Spleen (tissue), 11 donors: Measurements from ENCODE around the gene ABCA2. TPM values are rescaled to one million over a fixed set of nuclear protein-coding genes. Genes with fewer than 3 reads are reported as not detected.

Experiments used
- DNase-seq: peaks from one replicate; pipeline ENCODE4 v3.0.0-alpha.2; 2020
- H3K27ac ChIP-seq, 8 donors: fragments of 200-600 bp; sonication (generic) in 7 of 8; 1 replicate in 4 of 8; 2 replicates in 4 of 8; pipeline versions ENCODE4 v1.5.0 to v1.8.0; 2016 to 2021; ENCODE audit warnings: inconsistent platforms in 4 of 8, mild to moderate bottlenecking in 4 of 8, moderate library complexity in 1 of 8
- H3K27me3 ChIP-seq, 7 donors: fragments of 200-600 bp; sonication (generic) in 6 of 7; replicated peaks in 1 of 7; 1 replicate in 4 of 7; 2 replicates in 3 of 7; pipeline versions ENCODE4 v1.5.0 to v1.8.0; 2016 to 2021; ENCODE audit warnings: inconsistent platforms in 3 of 7, mild to moderate bottlenecking in 1 of 7
- H3K36me3 ChIP-seq, 6 donors: fragments of 200-600 bp; sonication (generic) in 5 of 6; 1 replicate in 4 of 6; 2 replicates in 2 of 6; pipeline versions ENCODE4 v1.5.0 to v1.8.0; 2016 to 2021; ENCODE audit warnings: inconsistent platforms in 2 of 6
- H3K4me1 ChIP-seq, 6 donors: fragments of 200-600 bp; sonication (generic) in 5 of 6; 1 replicate in 3 of 6; 2 replicates in 3 of 6; pipeline versions ENCODE4 v1.5.0 to v1.8.0; 2016 to 2021; ENCODE audit warnings: inconsistent platforms in 3 of 6
- H3K4me3 ChIP-seq, 8 donors: fragments of 200-600 bp; sonication (generic) in 7 of 8; 1 replicate in 4 of 8; 2 replicates in 4 of 8; pipeline versions ENCODE4 v1.5.0 to v1.8.0; 2016 to 2021; ENCODE audit warnings: inconsistent platforms in 4 of 8, mild to moderate bottlenecking in 4 of 8, moderate library complexity in 2 of 8
- H3K9me3 ChIP-seq, 8 donors: fragments of 200-600 bp; sonication (generic) in 7 of 8; 1 replicate in 4 of 8; 2 replicates in 4 of 8; pipeline versions ENCODE4 v1.5.0 to v1.8.0; 2016 to 2021; ENCODE audit warnings: inconsistent platforms in 4 of 8
- POLR2A ChIP-seq, 3 donors: fragments of 450-650 bp; IDR thresholded peaks; one replicate each; pipeline ENCODE4 v1.5.1; 2017; ENCODE audit warnings: antibody characterized with exemption in 3 of 3, mild to moderate bottlenecking in 1 of 3
- POLR2AphosphoS5 ChIP-seq, 3 donors: sonication (generic); formaldehyde crosslinking; IDR thresholded peaks; one replicate each; pipeline ENCODE4 v1.5.1; 2017; ENCODE audit warnings: antibody characterized with exemption in 3 of 3
- WGBS, 5 donors: extraction: QIAGEN DNeasy Blood & Tissue Kit in 3 of 5; methylation state at CpG; one replicate each; pipeline versions ENCODE4 v1.1.5 to v1.1.7; 2013 to 2018; 5-methylcytosine and 5-hydroxymethylcytosine counted together
- intact Hi-C: fragments of 100-400 bp; cut with DNase I; formaldehyde crosslinking; loops from one replicate; pipeline ENCODE4 v1.15.0; 2023; ENCODE audit warnings: low total_unique reads
- polyA plus RNA-seq, 3 donors: library from polyadenylated mRNA; stranded (reverse); fragments of 200-250 nt; gene quantifications; one replicate each; pipeline ENCODE4 v1.2.1, GENCODE V29; 2013
- total RNA-seq, 7 donors: library from RNA; depleted of rRNA in 3 of 7; stranded (reverse); fragments of >200 nt in 3 of 7; fragmentation: NEBNext Ultra II Directional in 4 of 7; extraction: Animal tissue kit (Norgen Biotek cat#: 25700) in 4 of 7; gene quantifications; one replicate each; pipeline versions ENCODE4 v1.1.0 to v1.2.1, GENCODE V29; 2016 to 2021
- TF ChIP-seq, protein P1 (sequence below), 11 experiments: fragments of 200-600 bp in 7 of 11; fragments of 450-650 bp in 4 of 11; sonication (generic) in 4 of 11; IDR thresholded peaks in 8 of 11; conservative IDR thresholded peaks in 3 of 11; 1 replicate in 7 of 11; 2 replicates in 4 of 11; pipeline versions ENCODE4 v1.4.0 to v1.8.0; 2016 to 2021; ENCODE audit warnings: antibody characterized with exemption in 11 of 11, inconsistent platforms in 4 of 11, mild to moderate bottlenecking in 1 of 11
- donor health status: healthy with polysubstance abuse.
- donor health status: DM: no; HTN: no; CAD: no; lungs with moderate emphysema.
- donor health status: DM: no; HTN: no; CAD: no.
- donor health status: Bipolar disorder and iron deficiency.
- donor health status: healthy.
- donor health status: DM: no; HTN: no; CAD: no.
- donor health status: DM: yes; HTN: yes; CAD: no.

ABCA2 gene
- total and polyA plus RNA-seq, 10 donors: 11.9 to 97.5 (median 53.2) TPM

DNA sequence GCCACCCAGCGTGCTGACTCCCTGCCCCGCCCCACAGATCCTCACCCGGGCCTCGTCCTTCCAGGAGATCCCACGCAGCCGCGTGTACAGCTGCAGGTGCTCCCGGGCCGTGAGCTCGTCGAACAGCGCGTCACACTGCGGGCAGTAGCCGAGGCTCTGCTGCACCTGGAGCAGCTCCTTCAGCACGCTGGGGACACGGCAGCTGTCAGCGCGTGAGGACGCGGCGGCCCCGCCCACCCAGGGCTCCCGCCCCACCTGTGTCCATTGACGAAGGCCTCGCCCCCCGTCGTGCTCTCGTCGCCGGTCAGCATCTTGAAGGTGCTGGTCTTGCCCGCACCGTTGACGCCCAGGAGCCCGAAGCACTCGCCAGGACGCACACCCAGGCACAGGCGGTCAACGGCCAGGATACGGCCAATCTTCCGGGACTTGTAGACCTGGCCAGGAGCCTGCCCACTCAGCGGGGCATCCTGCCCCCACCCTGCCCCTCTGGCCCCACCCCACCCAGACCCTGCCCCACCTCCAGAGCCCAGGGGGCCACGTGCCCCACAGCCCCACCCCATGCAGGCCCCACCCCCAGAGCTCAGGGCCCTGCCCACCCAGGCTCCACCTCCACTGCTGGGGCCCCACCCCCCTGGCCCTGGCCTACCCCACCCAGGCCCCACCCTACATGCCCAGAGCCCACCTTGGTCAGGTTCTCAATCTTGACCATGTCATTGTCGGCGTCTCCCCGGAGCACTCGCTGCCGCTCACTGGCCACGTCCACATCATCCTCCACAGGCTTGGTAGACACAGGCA, 17.9 kb downstream of the ABCA2 start:
- H3K4me1 ChIP-seq: peaks cover 0 to 18% (median 4%) of the 10 kb centered on the region in 6 donors
- H3K27ac ChIP-seq: no peak overlapping the region
- H3K27me3 ChIP-seq: no peaks in the 10 kb centered on the region
- 90 to 96% (median 95%) methylated on average over 13 to 49 of the region's 49 CpGs for WGBS, 5 donors
- intact Hi-C loops: no loop called here
- TF ChIP-seq POLR2AphosphoS5 (IDR thresholded peaks at IDR 0.05) (no peak), POLR2A (IDR thresholded peaks at IDR 0.05) (no peak)
- TF ChIP-seq, protein P1, sequence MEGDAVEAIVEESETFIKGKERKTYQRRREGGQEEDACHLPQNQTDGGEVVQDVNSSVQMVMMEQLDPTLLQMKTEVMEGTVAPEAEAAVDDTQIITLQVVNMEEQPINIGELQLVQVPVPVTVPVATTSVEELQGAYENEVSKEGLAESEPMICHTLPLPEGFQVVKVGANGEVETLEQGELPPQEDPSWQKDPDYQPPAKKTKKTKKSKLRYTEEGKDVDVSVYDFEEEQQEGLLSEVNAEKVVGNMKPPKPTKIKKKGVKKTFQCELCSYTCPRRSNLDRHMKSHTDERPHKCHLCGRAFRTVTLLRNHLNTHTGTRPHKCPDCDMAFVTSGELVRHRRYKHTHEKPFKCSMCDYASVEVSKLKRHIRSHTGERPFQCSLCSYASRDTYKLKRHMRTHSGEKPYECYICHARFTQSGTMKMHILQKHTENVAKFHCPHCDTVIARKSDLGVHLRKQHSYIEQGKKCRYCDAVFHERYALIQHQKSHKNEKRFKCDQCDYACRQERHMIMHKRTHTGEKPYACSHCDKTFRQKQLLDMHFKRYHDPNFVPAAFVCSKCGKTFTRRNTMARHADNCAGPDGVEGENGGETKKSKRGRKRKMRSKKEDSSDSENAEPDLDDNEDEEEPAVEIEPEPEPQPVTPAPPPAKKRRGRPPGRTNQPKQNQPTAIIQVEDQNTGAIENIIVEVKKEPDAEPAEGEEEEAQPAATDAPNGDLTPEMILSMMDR (IDR thresholded peaks at IDR 0.05 in 8 of 11, conservative IDR thresholded peaks at IDR 0.05 in 3 of 11): no peak
- no peak for DNase-seq
- no peak overlapping the region for H3K4me3 ChIP-seq
- peaks cover 0 to 80% (median 52%) of the 10 kb centered on the region in 6 donors for H3K36me3 ChIP-seq
- no peaks in the 10 kb centered on the region for H3K9me3 ChIP-seq

GRCh38 chr9:137009217-137009616, 18.8 kb downstream of the ABCA2 start:
- no peak for TF ChIP-seq POLR2AphosphoS5 (IDR thresholded peaks at IDR 0.05)
- TF ChIP-seq POLR2A (IDR thresholded peaks at IDR 0.05): no peak
- TF ChIP-seq, protein P1 (IDR thresholded peaks at IDR 0.05 in 8 of 11, conservative IDR thresholded peaks at IDR 0.05 in 3 of 11): no peak
- H3K4me1 ChIP-seq: peaks cover 0 to 20% (median 4%) of the 10 kb centered on the region in 6 donors
- WGBS, 5 donors: 60 to 96% (median 93%) methylated on average over 1 to 18 of the region's 18 CpGs; no CpG with 5 or more reads in 1 of the 5 donors
- intact Hi-C loops: no loop called here
- H3K36me3 ChIP-seq: peaks cover 0 to 71% (median 43%) of the 10 kb centered on the region in 6 donors
- H3K9me3 ChIP-seq: no peaks in the 10 kb centered on the region
- no peak for DNase-seq
- no peaks in the 10 kb centered on the region for H3K27me3 ChIP-seq
- no peak overlapping the region for H3K27ac ChIP-seq
- no peak overlapping the region for H3K4me3 ChIP-seq

DNA sequence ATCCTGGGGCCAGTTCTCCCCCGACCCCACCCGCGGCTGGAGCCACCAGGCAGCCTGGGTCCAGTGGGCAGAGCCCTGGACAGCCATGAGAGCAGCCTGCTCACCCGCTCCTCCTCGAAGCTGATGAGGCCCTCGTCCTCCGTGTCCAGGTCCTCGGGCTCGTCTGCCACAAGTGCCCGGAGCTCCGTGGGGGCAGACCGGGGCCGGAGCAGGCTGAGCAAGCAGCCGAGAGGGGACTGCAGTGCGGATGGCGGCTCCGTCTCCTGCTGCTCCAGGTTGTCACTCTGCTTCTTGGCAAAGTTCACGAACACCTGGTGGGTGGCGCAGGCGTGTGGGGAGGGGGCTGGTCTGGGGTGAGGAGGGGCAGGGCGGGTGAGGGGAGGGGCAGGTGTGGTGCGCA, 19.7 kb downstream of the ABCA2 start:
- TF ChIP-seq POLR2A (IDR thresholded peaks at IDR 0.05) (no peak), POLR2AphosphoS5 (IDR thresholded peaks at IDR 0.05) (no peak)
- TF ChIP-seq, protein P1 (IDR thresholded peaks at IDR 0.05 in 8 of 11, conservative IDR thresholded peaks at IDR 0.05 in 3 of 11): no peak
- Histone ChIP-seq H3K4me3 (no peak overlapping the region), H3K36me3 (peaks cover 0 to 62% (median 35%) of the 10 kb centered on the region in 6 donors), H3K9me3 (no peaks in the 10 kb centered on the region), H3K27ac (no peak overlapping the region), H3K4me1 (peaks cover 0 to 20% (median 4%) of the 10 kb centered on the region in 6 donors), H3K27me3 (no peaks in the 10 kb centered on the region)
- intact Hi-C loops: no loop called here
- DNase-seq: no peak
- WGBS, 5 donors: 68 to 86% (median 80%) methylated on average over 7 to 22 of the region's 22 CpGs

GRCh38 chr9:137007816-137008270, 20.2 kb downstream of the ABCA2 start:
- intact Hi-C loops: no loop called here
- no peak overlapping the region for H3K4me3 ChIP-seq
- WGBS, 5 donors: 84 to 94% (median 87%) methylated on average over 2 to 13 of the region's 13 CpGs
- no peaks in the 10 kb centered on the region for H3K9me3 ChIP-seq
- DNase-seq: no peak
- peaks cover 0 to 20% (median 4%) of the 10 kb centered on the region in 6 donors for H3K4me1 ChIP-seq
- H3K36me3 ChIP-seq: peaks cover 0 to 57% (median 32%) of the 10 kb centered on the region in 6 donors
- H3K27me3 ChIP-seq: no peaks in the 10 kb centered on the region
- TF ChIP-seq, protein P1 (IDR thresholded peaks at IDR 0.05 in 8 of 11, conservative IDR thresholded peaks at IDR 0.05 in 3 of 11): no peak
- TF ChIP-seq POLR2A (IDR thresholded peaks at IDR 0.05) (no peak), POLR2AphosphoS5 (IDR thresholded peaks at IDR 0.05) (no peak)
- no peak overlapping the region for H3K27ac ChIP-seq
